A673 (cell line): Measurements from ENCODE around the gene DENND6B.

Source experiments
- CTCF ChIP-seq: fragments of 300-800, 200-600 bp; sonication (generic); conservative IDR thresholded peaks from 2 replicates; pipeline ENCODE4 v1.5.1; 2017; ENCODE audit warnings: low read depth, mild to moderate bottlenecking, antibody characterized with exemption, low read length, moderate library complexity, mixed read lengths
- EZH2 ChIP-seq: fragments of 200-600 bp; sonication (generic); IDR thresholded peaks from 2 replicates; pipeline ENCODE4 v1.6.1; 2017; ENCODE audit warnings: borderline replicate concordance, low read depth, mild to moderate bottlenecking, mixed read lengths, antibody characterized with exemption, low read length; ENCODE audit not compliant: poor library complexity, severe bottlenecking

- TF ChIP-seq CTCF: no peak
- TF ChIP-seq EZH2: no peak
These were observed 18.2 kb downstream of the DENND6B start for GRCh38 chr22:50308597-50308935.
